ENCODE data around the gene ACTR6. TPM values are rescaled to one million over a fixed set of nuclear protein-coding genes. Genes with fewer than 3 reads are reported as not detected.

The ACTR6 gene
- polyA plus RNA-seq, 2 donors = 11.5 to 14.2 TPM

GRCh38 chr12:100197486-100197885 is 3.1 kb upstream of the ACTR6 start:
- H3K36me3 ChIP-seq (ENCODE audit: control insufficient read depth in 2 of 2, insufficient read depth in 2 of 2, low read length in 1 of 2) = no peaks in the 10 kb centered on the region
- peaks cover 3 to 5% of the 10 kb centered on the region in 2 donors for H3K4me1 ChIP-seq (ENCODE audit: control insufficient read depth in 2 of 2, insufficient read depth in 2 of 2, low read length in 1 of 2)
- no peaks in the 10 kb centered on the region for H3K9me3 ChIP-seq (ENCODE audit: control insufficient read depth in 2 of 2, insufficient read depth in 1 of 2, low read depth in 1 of 2, low read length in 1 of 2)
- no peak overlapping the region for H3K4me3 ChIP-seq (ENCODE audit: low read depth in 1 of 2, low read length in 2 of 2)
- 77 to 85% methylated on average over 4 of the region's 4 CpGs for WGBS, 2 donors
- H3K27ac ChIP-seq (ENCODE audit: low read depth in 2 of 2, low read length in 1 of 2) = no peak overlapping the region
- H3K27me3 ChIP-seq (ENCODE audit: control insufficient read depth in 1 of 2, insufficient read depth in 2 of 2, low read length in 2 of 2) = no peaks in the 10 kb centered on the region

- Histone ChIP-seq H3K4me1 (ENCODE audit: control insufficient read depth in 2 of 2, insufficient read depth in 2 of 2, low read length in 1 of 2) (peaks cover 3 to 5% of the 10 kb centered on the region in 2 donors), H3K9me3 (ENCODE audit: control insufficient read depth in 2 of 2, insufficient read depth in 1 of 2, low read depth in 1 of 2, low read length in 1 of 2) (no peaks in the 10 kb centered on the region), H3K36me3 (ENCODE audit: control insufficient read depth in 2 of 2, insufficient read depth in 2 of 2, low read length in 1 of 2) (no peaks in the 10 kb centered on the region), H3K4me3 (ENCODE audit: low read depth in 1 of 2, low read length in 2 of 2) (peak overlapping the region; percentile 68 to 77), H3K27ac (ENCODE audit: low read depth in 2 of 2, low read length in 1 of 2) (no peak overlapping the region), H3K27me3 (ENCODE audit: control insufficient read depth in 1 of 2, insufficient read depth in 2 of 2, low read length in 2 of 2) (no peaks in the 10 kb centered on the region)
- WGBS, 2 donors = 36 to 46% methylated on average over 6 of the region's 6 CpGs
These were observed 1.6 kb upstream of the ACTR6 start for GRCh38 chr12:100199023-100199346.

GRCh38 chr12:100199347-100200149 is 1.1 kb upstream of the ACTR6 start:
- WGBS, 2 donors = 1% methylated on average over 55 to 79 of the region's 79 CpGs

GRCh38 chr12:100201604-100202423 is 1.2 kb downstream of the ACTR6 start:
- Histone ChIP-seq H3K4me3 (ENCODE audit: low read depth in 1 of 2, low read length in 2 of 2) (peak overlapping the region in 1 of 2 donors; percentile 77), H3K4me1 (ENCODE audit: control insufficient read depth in 2 of 2, insufficient read depth in 2 of 2, low read length in 1 of 2) (peaks cover 3 to 5% of the 10 kb centered on the region in 2 donors), H3K36me3 (ENCODE audit: control insufficient read depth in 2 of 2, insufficient read depth in 2 of 2, low read length in 1 of 2) (no peaks in the 10 kb centered on the region), H3K27ac (ENCODE audit: low read depth in 2 of 2, low read length in 1 of 2) (no peak overlapping the region), H3K27me3 (ENCODE audit: control insufficient read depth in 1 of 2, insufficient read depth in 2 of 2, low read length in 2 of 2) (no peaks in the 10 kb centered on the region), H3K9me3 (ENCODE audit: control insufficient read depth in 2 of 2, insufficient read depth in 1 of 2, low read depth in 1 of 2, low read length in 1 of 2) (no peaks in the 10 kb centered on the region)
- 83 to 84% methylated on average over 24 of the region's 24 CpGs for WGBS, 2 donors

More at GRCh38 chr12:100199347-100200149, 1.1 kb upstream of the ACTR6 start:
- peaks cover 3 to 5% of the 10 kb centered on the region in 2 donors for H3K4me1 ChIP-seq (ENCODE audit: control insufficient read depth in 2 of 2, insufficient read depth in 2 of 2, low read length in 1 of 2)
- peak overlapping the region; percentile 71 to 87 for H3K27ac ChIP-seq (ENCODE audit: low read depth in 2 of 2, low read length in 1 of 2)
- H3K36me3 ChIP-seq (ENCODE audit: control insufficient read depth in 2 of 2, insufficient read depth in 2 of 2, low read length in 1 of 2) = no peaks in the 10 kb centered on the region
- H3K4me3 ChIP-seq (ENCODE audit: low read depth in 1 of 2, low read length in 2 of 2) = peak overlapping the region; percentile 68 to 77
- H3K9me3 ChIP-seq (ENCODE audit: control insufficient read depth in 2 of 2, insufficient read depth in 1 of 2, low read depth in 1 of 2, low read length in 1 of 2) = no peaks in the 10 kb centered on the region
- no peaks in the 10 kb centered on the region for H3K27me3 ChIP-seq (ENCODE audit: control insufficient read depth in 1 of 2, insufficient read depth in 2 of 2, low read length in 2 of 2)

- peaks cover 4 to 9% of the 10 kb centered on the region in 2 donors for H3K36me3 ChIP-seq (ENCODE audit: control insufficient read depth in 2 of 2, insufficient read depth in 2 of 2, low read length in 1 of 2)
- no peak overlapping the region for H3K4me3 ChIP-seq (ENCODE audit: low read depth in 1 of 2, low read length in 2 of 2)
- WGBS, 2 donors = 87 to 98% methylated on average over 2 of the region's 2 CpGs
- H3K9me3 ChIP-seq (ENCODE audit: control insufficient read depth in 2 of 2, insufficient read depth in 1 of 2, low read depth in 1 of 2, low read length in 1 of 2) = no peaks in the 10 kb centered on the region
- H3K27me3 ChIP-seq (ENCODE audit: control insufficient read depth in 1 of 2, insufficient read depth in 2 of 2, low read length in 2 of 2) = no peaks in the 10 kb centered on the region
- no peak overlapping the region for H3K27ac ChIP-seq (ENCODE audit: low read depth in 2 of 2, low read length in 1 of 2)
- no peaks in the 10 kb centered on the region for H3K4me1 ChIP-seq (ENCODE audit: control insufficient read depth in 2 of 2, insufficient read depth in 2 of 2, low read length in 1 of 2)
These were observed 6.7 kb downstream of the ACTR6 start for GRCh38 chr12:100207311-100207710.

GRCh38 chr12:100208834-100209233 is 8.2 kb downstream of the ACTR6 start:
- no peaks in the 10 kb centered on the region for H3K4me1 ChIP-seq (ENCODE audit: control insufficient read depth in 2 of 2, insufficient read depth in 2 of 2, low read length in 1 of 2)
- H3K9me3 ChIP-seq (ENCODE audit: control insufficient read depth in 2 of 2, insufficient read depth in 1 of 2, low read depth in 1 of 2, low read length in 1 of 2) = no peaks in the 10 kb centered on the region
- no peak overlapping the region for H3K27ac ChIP-seq (ENCODE audit: low read depth in 2 of 2, low read length in 1 of 2)
- H3K36me3 ChIP-seq (ENCODE audit: control insufficient read depth in 2 of 2, insufficient read depth in 2 of 2, low read length in 1 of 2) = peaks cover 4 to 9% of the 10 kb centered on the region in 2 donors
- H3K4me3 ChIP-seq (ENCODE audit: low read depth in 1 of 2, low read length in 2 of 2) = no peak overlapping the region
- 92 to 97% methylated on average over 5 of the region's 5 CpGs for WGBS, 2 donors
- no peaks in the 10 kb centered on the region for H3K27me3 ChIP-seq (ENCODE audit: control insufficient read depth in 1 of 2, insufficient read depth in 2 of 2, low read length in 2 of 2)

- Histone ChIP-seq H3K36me3 (ENCODE audit: control insufficient read depth in 2 of 2, insufficient read depth in 2 of 2, low read length in 1 of 2) (peaks cover 4 to 12% of the 10 kb centered on the region in 2 donors), H3K4me3 (ENCODE audit: low read depth in 1 of 2, low read length in 2 of 2) (no peak overlapping the region), H3K4me1 (ENCODE audit: control insufficient read depth in 2 of 2, insufficient read depth in 2 of 2, low read length in 1 of 2) (no peaks in the 10 kb centered on the region), H3K9me3 (ENCODE audit: control insufficient read depth in 2 of 2, insufficient read depth in 1 of 2, low read depth in 1 of 2, low read length in 1 of 2) (no peaks in the 10 kb centered on the region), H3K27me3 (ENCODE audit: control insufficient read depth in 1 of 2, insufficient read depth in 2 of 2, low read length in 2 of 2) (no peaks in the 10 kb centered on the region), H3K27ac (ENCODE audit: low read depth in 2 of 2, low read length in 1 of 2) (no peak overlapping the region)
- 95% methylated on average over 2 of the region's 2 CpGs for WGBS, 2 donors
These were observed 11.1 kb downstream of the ACTR6 start for GRCh38 chr12:100211698-100212097.

- H3K27me3 ChIP-seq (ENCODE audit: control insufficient read depth in 1 of 2, insufficient read depth in 2 of 2, low read length in 2 of 2) = no peaks in the 10 kb centered on the region
- H3K27ac ChIP-seq (ENCODE audit: low read depth in 2 of 2, low read length in 1 of 2) = no peak overlapping the region
- H3K9me3 ChIP-seq (ENCODE audit: control insufficient read depth in 2 of 2, insufficient read depth in 1 of 2, low read depth in 1 of 2, low read length in 1 of 2) = no peaks in the 10 kb centered on the region
- no peak overlapping the region for H3K4me3 ChIP-seq (ENCODE audit: low read depth in 1 of 2, low read length in 2 of 2)
- 77 to 94% methylated on average over 5 of the region's 5 CpGs for WGBS, 2 donors
- H3K36me3 ChIP-seq (ENCODE audit: control insufficient read depth in 2 of 2, insufficient read depth in 2 of 2, low read length in 1 of 2) = peaks cover 4 to 12% of the 10 kb centered on the region in 2 donors
- no peaks in the 10 kb centered on the region for H3K4me1 ChIP-seq (ENCODE audit: control insufficient read depth in 2 of 2, insufficient read depth in 2 of 2, low read length in 1 of 2)
These were observed 12.6 kb downstream of the ACTR6 start for GRCh38 chr12:100213016-100213891.

- no peaks in the 10 kb centered on the region for H3K9me3 ChIP-seq (ENCODE audit: control insufficient read depth in 2 of 2, insufficient read depth in 1 of 2, low read depth in 1 of 2, low read length in 1 of 2)
- no peak overlapping the region for H3K4me3 ChIP-seq (ENCODE audit: low read depth in 1 of 2, low read length in 2 of 2)
- H3K27me3 ChIP-seq (ENCODE audit: control insufficient read depth in 1 of 2, insufficient read depth in 2 of 2, low read length in 2 of 2) = no peaks in the 10 kb centered on the region
- H3K4me1 ChIP-seq (ENCODE audit: control insufficient read depth in 2 of 2, insufficient read depth in 2 of 2, low read length in 1 of 2) = no peaks in the 10 kb centered on the region
- 81 to 83% methylated on average over 2 of the region's 2 CpGs for WGBS, 2 donors
- H3K27ac ChIP-seq (ENCODE audit: low read depth in 2 of 2, low read length in 1 of 2) = no peak overlapping the region
- H3K36me3 ChIP-seq (ENCODE audit: control insufficient read depth in 2 of 2, insufficient read depth in 2 of 2, low read length in 1 of 2) = peaks cover under 1 to 3% of the 10 kb centered on the region in 2 donors
These were observed 13.9 kb downstream of the ACTR6 start for GRCh38 chr12:100214518-100214917.
